HG02798 (cell line): ENCODE measurements around the gene MAMDC2.
A peak's percentile ranks its signal among the peaks of the same experiment; 100 is the strongest.

ENCODE experiments used
- ATAC-seq: cut with Tn5 transposase; IDR thresholded peaks from one replicate; pipeline ENCODE4 v1.9.1; 2021; ENCODE audit warnings: mild to moderate bottlenecking; ENCODE audit not compliant: unreplicated experiment, poor library complexity

MAMDC2 gene

GRCh38 chr9:70034271-70034711 lies 9.4 kb upstream of the MAMDC2 start:
- no peak for ATAC-seq

- no peak for ATAC-seq
These were observed 8.0 kb upstream of the MAMDC2 start for GRCh38 chr9:70035691-70036090.

GRCh38 chr9:70036641-70037040 lies 7.0 kb upstream of the MAMDC2 start:
- no peak for ATAC-seq

GRCh38 chr9:70038171-70038621 lies 5.5 kb upstream of the MAMDC2 start:
- peak; percentile 34 for ATAC-seq

GRCh38 chr9:70040376-70040903 lies 3.2 kb upstream of the MAMDC2 start:
- no peak for ATAC-seq

GRCh38 chr9:70042461-70043215 lies 1.0 kb upstream of the MAMDC2 start:
- no peak for ATAC-seq

- ATAC-seq: no peak
These were observed 363 bp upstream of the MAMDC2 start for GRCh38 chr9:70043285-70043684.

GRCh38 chr9:70044490-70045307 lies 1.1 kb downstream of the MAMDC2 start:
- ATAC-seq: no peak

GRCh38 chr9:70045452-70045851 lies 1.8 kb downstream of the MAMDC2 start:
- no peak for ATAC-seq

GRCh38 chr9:70046274-70047070 lies 2.8 kb downstream of the MAMDC2 start:
- ATAC-seq: no peak

- no peak for ATAC-seq
These were observed 5.6 kb downstream of the MAMDC2 start for GRCh38 chr9:70049236-70049635.

- no peak for ATAC-seq
These were observed 6.1 kb downstream of the MAMDC2 start for GRCh38 chr9:70049672-70050271.

- ATAC-seq: no peak
These were observed 9.1 kb downstream of the MAMDC2 start for GRCh38 chr9:70052768-70053167.

- ATAC-seq: no peak
These were observed 10.2 kb downstream of the MAMDC2 start for GRCh38 chr9:70053864-70054263.

- no peak for ATAC-seq
These were observed 10.9 kb downstream of the MAMDC2 start for GRCh38 chr9:70054521-70054920.

- no peak for ATAC-seq
These were observed 12.0 kb downstream of the MAMDC2 start for GRCh38 chr9:70055406-70056210.

GRCh38 chr9:70056211-70056944 lies 12.7 kb downstream of the MAMDC2 start:
- no peak for ATAC-seq

- ATAC-seq: no peak
These were observed 15.0 kb downstream of the MAMDC2 start for GRCh38 chr9:70058569-70059116.
